ENCODE data around the gene SV2A.
A peak's percentile ranks its signal among the peaks of the same experiment; 100 is the strongest.
"Not testable (repeated sequence)": the region's sequence is repeated elsewhere in the genome, so short reads cannot be mapped to it uniquely, and the experiment has no call there.

SV2A gene

DNA sequence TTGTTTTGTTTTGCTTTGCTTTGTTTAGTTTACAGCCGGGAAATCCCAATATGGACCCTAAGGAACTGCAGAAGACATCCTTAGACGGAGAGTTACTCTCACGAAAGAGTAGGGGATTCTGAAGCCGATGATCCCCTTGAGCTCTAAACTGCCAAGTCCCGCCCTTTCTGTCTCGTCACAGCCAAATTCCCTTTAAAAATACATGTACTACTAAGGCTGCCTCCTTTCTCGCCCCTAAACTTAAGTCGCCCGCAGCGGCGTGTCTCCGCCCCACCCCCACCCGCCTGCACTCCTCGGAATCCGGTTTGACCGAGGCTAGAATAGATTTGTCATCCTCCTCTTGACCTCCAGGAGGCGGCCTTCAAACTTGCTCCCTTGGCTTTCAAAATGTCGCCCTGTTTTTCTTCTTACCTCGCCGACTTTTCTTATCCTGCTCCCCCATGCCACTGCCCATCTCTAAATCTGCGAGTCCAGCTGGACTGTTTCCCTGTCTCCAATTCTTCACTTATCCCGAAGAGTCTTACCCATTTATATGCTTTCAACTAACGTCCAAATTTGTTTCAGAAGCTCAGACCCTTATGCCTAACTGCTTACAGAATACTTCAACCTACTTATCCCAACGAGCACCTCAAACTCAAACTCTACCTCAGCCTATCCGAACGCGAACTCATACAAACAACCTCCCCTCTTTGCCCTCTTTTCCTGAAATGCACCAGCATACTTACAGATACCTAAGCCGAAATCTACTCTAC lies 29.2 kb downstream of the SV2A start:
- DNase-seq (ENCODE audit: low read depth, low spot score) = peak; percentile 95
- peak overlapping the region; percentile 66 for H3K4me3 ChIP-seq (ENCODE audit: low read length)

DNA sequence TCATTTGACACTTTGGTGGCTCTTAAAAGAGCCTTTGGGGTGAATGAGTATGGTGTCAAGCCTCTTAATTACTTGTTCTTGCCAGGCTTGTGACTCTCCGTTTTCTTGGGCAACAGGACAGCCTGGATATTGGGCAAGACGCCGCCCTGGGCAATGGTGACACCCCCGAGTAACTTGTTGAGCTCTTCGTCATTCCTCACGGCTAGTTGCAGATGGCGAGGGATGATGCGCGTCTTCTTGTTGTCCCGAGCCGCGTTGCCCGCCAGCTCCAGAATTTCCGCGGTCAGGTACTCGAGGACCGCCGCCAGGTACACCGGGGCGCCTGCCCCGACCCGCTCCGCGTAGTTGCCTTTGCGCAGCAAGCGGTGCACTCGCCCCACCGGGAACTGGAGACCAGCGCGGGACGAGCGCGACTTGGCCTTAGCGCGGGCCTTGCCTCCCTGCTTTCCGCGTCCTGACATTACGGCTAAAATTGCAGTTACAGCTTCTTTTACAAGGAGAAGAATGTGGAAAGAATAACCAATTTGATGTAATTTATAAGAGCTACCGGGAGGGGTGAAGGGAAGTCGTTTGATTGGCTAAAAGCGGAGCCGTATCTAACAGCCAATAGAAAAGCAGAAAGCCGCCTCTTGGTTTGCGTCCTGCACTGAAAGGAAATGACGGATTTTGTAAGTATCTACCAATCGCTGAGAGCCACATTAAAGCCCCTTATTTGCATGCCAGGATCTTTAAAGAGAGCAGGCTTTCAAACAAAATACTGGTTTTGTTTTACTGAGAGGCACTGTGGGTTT lies 30.0 kb downstream of the SV2A start:
- DNase-seq (ENCODE audit: low read depth, low spot score) = peak; percentile 99

DNA sequence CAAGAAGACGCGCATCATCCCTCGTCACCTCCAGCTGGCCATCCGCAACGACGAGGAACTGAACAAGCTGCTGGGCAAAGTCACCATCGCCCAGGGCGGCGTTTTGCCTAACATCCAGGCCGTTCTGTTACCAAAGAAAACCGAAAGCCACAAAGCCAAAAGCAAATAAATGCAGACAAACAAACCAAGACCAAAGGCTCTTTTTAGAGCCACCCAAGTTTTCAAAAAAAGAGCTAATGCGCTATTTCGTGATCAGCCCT lies 30.5 kb downstream of the SV2A start:
- DNase-seq (ENCODE audit: low read depth, low spot score) = not testable (repeated sequence)

More for the DNA sequence above, 30.0 kb downstream of the SV2A start:
- H3K4me3 ChIP-seq (ENCODE audit: low read length) = peak overlapping the region; percentile 66

DNA sequence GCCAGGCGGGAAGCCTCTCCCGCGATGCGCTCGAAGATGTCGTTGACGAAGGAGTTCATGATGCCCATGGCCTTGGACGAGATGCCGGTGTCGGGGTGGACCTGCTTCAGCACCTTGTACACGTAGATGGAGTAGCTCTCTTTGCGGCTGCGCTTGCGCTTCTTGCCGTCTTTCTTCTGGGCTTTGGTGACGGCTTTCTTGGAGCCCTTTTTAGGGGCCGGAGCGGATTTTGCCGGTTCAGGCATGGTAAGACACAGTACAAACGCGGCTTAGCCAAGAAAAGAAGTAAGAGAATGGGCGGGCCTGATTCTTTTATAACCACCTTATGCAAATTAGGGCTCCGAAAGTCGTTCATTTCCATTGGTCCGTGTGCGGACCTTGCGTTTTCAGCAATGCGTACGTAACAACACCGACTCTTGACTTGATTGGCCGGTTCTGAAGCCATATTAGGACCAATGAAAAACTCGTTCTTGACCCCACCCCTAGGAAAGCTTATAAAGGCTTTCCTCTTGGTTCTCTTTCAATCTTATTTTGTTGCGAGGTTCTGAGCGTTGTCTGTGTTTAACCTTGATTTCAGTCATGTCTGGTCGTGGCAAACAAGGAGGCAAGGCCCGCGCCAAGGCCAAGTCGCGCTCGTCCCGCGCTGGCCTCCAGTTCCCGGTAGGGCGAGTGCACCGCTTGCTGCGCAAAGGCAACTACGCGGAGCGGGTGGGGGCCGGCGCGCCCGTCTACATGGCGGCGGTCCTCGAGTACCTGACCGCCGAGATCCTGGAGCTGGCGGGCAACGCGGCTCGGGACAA lies 31.0 kb downstream of the SV2A start:
- DNase-seq (ENCODE audit: low read depth, low spot score) = peak; percentile 100
- H3K4me3 ChIP-seq (ENCODE audit: low read length) = peak overlapping the region; percentile 66

More for the DNA sequence above, 30.5 kb downstream of the SV2A start:
- H3K4me3 ChIP-seq (ENCODE audit: low read length) = peak overlapping the region; percentile 66

DNA sequence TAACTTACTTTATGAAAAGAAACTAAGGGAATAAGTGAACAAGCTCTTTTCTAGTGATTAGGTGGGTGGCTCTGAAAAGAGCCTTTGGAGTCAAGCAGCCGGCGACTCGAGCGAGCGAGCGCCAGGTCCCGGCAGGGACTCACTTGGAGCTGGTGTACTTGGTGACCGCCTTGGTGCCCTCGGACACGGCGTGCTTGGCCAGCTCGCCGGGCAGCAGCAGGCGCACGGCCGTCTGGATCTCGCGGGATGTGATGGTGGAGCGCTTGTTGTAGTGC lies 31.6 kb downstream of the SV2A start:
- peak overlapping the region; percentile 65 for H3K4me3 ChIP-seq (ENCODE audit: low read length)
- peak; percentile 25 for DNase-seq (ENCODE audit: low read depth, low spot score)

DNA sequence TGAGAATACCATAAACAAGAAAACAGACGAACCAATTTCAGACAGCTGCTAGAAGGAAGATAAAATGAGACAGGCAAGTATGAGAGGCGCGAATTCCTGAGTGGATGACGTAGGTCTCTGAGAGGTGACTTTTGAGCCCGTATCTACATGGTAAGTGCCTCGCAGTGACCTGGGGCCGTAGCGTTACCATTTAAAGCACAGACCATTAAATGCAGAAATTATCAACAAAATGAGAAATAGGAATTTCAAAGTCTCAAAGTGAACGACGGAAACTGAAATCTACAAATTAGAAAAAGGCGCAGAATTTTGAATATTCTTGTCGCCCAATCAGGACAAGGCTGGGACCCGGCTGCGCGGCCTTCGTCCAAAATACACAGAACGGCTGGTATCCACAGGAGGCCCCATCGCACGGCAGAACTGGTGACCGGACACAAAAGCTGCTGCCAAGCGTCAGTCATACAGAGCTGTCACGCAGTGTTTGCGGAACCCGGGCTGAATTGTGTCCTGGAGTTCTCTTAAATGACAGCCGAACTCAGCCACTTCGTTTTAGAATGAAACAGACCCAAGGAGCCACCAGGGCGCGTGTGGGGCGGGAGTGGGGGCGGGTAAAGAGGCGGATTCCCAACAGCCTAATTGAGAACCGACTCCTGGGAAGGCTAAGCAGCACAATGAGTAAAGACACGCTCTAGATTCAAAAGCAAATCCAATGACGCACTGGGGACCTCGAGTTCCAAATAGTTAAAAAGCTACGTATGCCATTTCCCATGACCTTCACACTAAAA lies 32.1 kb downstream of the SV2A start:
- peak; percentile 68 for DNase-seq (ENCODE audit: low read depth, low spot score)
- H3K4me3 ChIP-seq (ENCODE audit: low read length) = peak overlapping the region; percentile 65

DNA sequence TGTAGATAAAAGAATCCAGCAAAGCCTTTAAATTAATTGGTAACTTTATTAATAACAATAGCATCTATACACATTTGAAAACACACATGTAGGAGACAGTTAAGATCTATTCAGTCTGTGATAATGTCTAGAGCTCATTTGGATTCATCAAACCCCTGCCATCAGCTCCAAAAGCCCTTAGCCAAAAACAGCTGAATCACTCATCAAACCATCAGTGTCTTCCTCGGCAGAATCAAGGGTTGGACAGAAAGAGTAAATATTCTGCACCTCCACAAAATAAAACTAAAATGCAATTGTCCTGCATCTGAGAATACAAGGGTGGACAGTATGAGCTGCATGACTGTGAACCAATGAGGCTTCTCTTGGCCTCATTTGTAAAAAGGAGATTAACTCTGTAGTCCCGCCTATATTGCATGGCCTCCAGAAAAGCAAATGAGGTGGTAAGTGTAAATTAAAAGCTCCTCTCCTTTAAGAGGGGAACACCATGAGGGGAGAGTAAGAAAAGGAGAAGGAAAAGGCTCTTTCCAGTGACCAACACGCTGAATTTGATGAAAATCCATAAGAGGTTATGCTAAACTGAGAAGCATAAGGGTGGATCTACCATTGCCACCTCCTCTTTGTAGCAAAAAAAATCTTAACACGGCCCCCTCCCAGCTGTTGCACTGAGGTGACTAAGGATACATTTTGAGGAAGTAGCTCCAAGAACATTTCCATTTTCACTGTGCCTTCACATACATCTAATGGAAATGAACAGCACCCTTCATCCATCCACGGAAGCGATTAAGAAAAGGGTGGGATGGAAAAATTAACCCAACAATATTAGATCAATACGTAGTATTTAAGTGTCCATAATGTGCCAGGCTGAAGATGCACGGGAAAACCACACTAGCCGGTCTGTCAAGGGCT lies 33.0 kb downstream of the SV2A start:
- DNase-seq (ENCODE audit: low read depth, low spot score) = peak; percentile 41
- peak overlapping the region; percentile 65 for H3K4me3 ChIP-seq (ENCODE audit: low read length)

DNA sequence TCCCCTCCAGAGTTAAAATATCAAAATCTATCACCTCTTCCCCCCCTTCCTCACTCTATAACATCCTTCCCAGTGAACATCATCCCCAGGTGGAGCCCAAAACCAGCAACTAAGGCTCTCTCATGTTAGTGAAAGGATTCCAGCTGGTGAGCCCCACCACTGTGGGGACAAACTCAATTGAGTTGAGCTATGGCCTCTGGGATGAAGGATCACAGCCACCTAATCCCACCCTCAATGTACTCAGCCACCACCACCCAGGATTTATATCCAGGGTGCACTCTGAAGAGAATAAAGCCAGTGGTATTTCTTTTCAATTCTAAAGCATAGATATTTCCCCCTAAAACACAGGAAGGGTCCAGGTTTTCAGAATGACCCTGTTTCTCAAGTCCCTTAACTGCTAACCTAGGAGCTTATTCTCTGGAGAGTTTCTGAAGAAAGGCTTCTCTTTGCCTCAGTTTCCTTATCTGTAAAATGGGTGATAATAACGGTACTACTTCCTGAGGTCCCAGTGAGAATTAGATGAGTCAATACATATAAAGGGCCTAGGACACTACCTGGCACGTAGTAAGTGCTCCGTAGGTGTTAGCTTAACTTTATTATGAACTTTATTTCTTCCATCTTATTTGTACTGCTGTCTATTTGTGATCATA lies 33.9 kb downstream of the SV2A start:
- no peak overlapping the region for H3K4me3 ChIP-seq (ENCODE audit: low read length)
- DNase-seq (ENCODE audit: low read depth, low spot score) = no peak

DNA sequence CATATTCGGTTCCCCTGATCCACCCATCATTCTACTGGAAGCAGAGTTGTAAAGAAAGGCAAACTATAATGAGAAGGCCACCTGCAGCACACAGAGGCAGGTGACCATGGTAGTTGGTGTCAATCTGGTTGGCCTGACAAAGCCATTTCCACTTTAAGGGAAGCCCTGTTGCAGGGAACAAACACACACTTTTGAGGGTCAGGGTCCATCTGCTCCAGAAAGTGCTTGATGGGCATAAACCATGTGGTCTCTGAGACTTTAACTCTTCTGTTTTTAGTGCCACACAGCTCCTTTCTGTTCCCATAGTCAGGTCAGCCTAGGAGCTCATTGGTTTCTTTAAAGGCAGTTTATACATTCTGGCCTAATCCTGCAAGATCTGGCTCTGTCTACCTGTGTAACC lies 35.8 kb downstream of the SV2A start:
- DNase-seq (ENCODE audit: low read depth, low spot score) = no peak

DNA sequence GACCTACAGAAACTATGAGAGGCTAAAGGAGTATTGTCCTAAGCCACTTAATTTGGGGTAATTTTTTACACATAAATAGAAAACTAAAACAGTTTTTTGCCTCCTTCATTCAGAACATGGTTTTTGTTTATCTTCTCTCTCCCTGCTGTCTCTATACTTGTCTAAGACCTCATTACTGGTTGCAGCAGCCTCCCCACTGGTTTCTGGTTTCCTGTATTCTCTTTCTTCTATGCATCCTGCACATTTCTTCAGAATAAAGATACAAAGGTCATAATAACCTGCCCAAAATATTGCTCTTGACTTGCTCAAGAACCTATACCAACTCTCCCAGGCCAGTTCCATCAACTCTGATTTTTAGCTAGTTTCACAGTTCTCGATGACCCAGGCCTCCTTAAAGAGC lies 38.1 kb downstream of the SV2A start:
- H3K4me3 ChIP-seq (ENCODE audit: low read length) = no peak overlapping the region
- DNase-seq (ENCODE audit: low read depth, low spot score) = peak; percentile 64

More for the DNA sequence above, 35.8 kb downstream of the SV2A start:
- H3K4me3 ChIP-seq (ENCODE audit: low read length) = no peak overlapping the region

DNA sequence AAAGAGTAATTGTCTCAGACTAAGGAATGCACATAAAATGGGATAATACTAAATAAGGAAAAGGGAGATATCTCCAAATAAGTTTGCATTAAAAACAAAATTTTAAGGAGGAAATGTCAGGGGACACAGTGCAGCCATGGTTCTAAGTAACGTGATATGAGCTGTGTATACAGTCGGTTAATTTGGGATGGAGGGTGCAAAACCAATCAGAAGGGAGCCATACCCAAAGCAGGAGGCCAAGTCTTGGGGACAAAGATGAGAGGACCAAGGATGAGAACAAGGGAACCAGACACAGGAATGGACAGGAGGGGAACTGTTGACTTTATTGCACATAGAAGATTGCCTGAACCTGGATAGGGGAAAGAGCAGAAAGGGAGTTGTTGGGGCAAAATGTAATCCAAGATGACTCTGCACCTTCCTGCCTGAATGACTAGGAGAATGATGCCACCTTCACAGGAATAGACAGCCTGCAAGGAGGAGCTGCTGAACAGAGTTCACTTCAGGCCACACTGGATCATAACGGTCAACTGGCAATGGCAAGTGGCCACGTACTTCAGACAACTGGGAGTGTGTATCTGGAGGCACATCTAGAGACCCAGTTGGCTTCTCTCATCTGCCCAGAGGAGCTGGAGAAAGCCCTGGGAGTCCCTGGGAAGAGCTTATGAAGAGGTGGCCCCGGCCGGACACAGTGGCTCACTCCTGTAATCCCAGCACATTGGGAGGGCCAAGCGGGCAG lies 40.3 kb downstream of the SV2A start:
- DNase-seq (ENCODE audit: low read depth, low spot score) = no peak
- no peak overlapping the region for H3K4me3 ChIP-seq (ENCODE audit: low read length)

DNA sequence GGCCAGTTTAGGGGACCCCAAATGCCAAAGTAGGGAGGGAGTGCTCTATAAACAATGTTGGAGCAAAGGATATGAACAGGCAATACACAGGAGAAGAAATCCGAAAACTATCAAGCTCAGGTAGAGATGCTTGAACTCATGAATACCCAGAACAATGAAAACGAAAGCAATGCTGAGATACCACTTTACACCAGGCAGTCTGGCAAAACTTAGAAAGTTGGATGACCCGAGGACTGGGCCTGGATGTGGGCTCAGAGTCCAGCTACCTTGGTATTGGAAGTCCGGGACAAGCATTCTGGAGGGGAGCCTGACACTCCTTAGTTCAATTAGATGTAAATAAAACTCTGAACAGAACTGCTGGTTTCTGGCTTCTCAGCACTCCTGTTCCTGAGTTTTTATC lies 44.6 kb downstream of the SV2A start:
- H3K4me3 ChIP-seq (ENCODE audit: low read length); DNase-seq (ENCODE audit: low read depth, low spot score): not testable (repeated sequence)

DNA sequence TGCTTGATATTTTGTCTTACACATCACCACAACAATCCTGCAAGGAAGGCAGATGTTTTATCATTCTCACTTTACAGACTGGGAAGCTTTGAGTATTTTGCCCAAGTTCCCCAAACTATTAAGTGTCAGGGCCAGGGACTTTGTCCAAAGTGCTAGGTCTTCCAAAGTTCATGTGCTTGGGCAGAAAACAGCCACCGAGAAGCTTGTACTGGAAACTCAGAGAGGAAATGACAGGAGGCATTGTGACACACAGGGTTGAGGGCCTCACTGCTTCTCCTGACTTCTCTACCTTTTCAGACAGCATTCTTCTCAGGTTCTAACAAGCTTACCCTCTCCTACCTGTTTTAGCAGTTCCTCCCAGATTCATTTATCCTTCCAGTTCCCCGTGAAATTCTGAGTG lies 50.8 kb downstream of the SV2A start:
- DNase-seq (ENCODE audit: low read depth, low spot score); H3K4me3 ChIP-seq (ENCODE audit: low read length): not testable (repeated sequence)

DNA sequence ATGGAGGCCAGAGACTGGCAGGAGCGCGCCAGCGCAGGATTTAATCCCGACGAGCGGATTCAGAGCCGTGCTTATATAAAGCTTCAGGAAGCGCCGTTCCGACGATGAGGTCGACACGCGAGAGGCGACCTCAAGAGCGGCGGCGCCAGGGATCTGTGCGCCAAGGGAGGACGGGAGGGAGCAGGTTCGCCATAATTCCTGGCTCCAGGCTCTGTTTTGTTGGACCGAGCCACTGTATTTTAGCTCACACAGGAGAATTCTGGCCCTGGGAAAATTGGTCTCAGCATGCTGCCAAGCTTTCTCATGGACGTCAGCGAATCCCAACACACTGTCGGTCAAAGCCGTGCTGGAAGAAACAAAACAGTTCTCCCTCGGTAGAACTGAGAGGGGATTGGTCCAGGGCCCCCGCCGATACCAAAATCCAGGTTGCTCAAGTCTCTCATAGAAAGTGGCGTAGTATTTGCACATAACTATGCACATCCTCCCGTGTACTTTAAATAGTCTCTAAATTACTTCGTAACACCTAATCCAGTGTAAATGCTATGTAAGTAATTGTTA lies 56.1 kb downstream of the SV2A start:
- not testable (repeated sequence) for H3K4me3 ChIP-seq (ENCODE audit: low read length); DNase-seq (ENCODE audit: low read depth, low spot score)

DNA sequence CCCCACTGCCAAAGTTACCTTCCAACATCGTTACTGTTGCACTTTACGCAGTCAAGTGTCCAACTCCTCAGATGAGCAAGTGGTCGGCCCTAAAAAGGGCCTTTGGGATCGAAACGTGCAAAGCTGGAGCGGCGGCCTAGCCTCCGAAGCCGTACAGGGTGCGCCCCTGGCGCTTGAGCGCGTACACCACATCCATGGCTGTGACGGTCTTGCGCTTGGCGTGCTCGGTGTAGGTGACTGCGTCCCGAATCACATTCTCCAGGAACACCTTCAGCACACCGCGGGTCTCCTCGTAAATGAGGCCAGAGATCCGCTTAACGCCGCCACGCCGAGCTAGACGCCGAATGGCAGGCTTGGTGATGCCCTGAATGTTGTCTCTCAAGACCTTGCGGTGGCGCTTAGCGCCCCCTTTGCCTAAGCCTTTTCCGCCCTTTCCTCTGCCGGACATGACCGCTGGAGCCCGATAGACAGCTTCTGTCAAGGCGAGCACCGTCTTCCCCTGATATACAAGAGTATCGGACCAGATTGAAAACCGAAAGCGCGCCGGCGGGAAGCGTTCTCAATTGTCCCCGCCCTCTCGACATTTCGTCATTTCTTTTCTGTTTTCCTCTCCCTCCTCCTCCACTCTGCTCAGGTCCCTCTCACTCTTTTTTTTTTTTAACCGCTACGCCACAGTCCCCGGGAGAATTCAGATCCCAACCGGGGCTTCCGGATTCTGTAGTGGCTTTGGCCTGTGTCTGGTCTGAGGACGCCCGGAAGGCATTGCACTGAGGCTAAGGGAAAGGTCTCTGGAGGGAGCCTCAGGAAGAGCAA lies 56.8 kb downstream of the SV2A start:
- not testable (repeated sequence) for DNase-seq (ENCODE audit: low read depth, low spot score); H3K4me3 ChIP-seq (ENCODE audit: low read length)

DNA sequence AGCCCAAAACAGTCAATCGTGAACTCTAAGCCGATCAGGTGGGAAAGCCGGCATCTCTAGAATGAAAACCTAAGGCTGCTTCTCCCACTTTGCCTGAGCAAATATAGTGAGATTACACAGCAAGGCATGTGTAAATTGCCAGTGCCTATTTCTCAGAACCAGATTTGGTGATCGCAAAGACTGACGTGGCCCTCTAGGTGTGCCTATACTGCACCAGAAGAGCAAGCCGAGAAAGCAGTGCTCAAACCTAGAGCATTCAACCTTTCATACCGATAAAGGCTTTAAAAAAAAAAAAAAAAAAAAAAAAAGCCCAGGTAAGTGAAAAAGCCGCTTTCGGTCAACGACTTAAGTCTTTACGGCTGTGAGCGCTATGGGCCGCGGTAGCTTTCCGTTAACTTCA lies 57.4 kb downstream of the SV2A start:
- DNase-seq (ENCODE audit: low read depth, low spot score); H3K4me3 ChIP-seq (ENCODE audit: low read length): not testable (repeated sequence)
